K562 (cell line): Measurements from ENCODE around the gene MOB1A. TPM values are rescaled to one million over a fixed set of nuclear protein-coding genes. Genes with fewer than 3 reads are reported as not detected.

ENCODE experiments used
- ATAC-seq: fragments of 200-7000 bp; cut with Tn5 transposase; 3 replicates; pipeline ENCODE4 v1.9.1; 2020; ENCODE audit warnings: moderate library complexity
- BruUV-seq: library from RNA; stranded (reverse); fragments of 400-500 nt; replicated peaks from 2 replicates; lab custom pipeline; 2021; lab: Mats Ljungman, UMichigan
- CTCF ChIA-PET: fragments of 300-600 bp; formaldehyde crosslinking; extraction: SDS; loops from one replicate; lab custom pipeline; 2021; ENCODE audit warnings: low intra/inter-chr PET ratio; lab: Yijun Ruan, JAX
- POLR2A ChIA-PET: fragments of 300-600, 350-650 bp; sonication (Branson Sonifier 250); formaldehyde crosslinking; extraction: SDS; loops from one replicate; lab custom pipeline; 2021; ENCODE audit warnings: antibody characterized with exemption, inconsistent platforms; lab: Yijun Ruan, JAX
- DNase-seq, 4 experiments: peaks; one replicate each; pipeline versions ENCODE4 v3.0.0 to v3.0.0-alpha.2; 2011 to 2018; ENCODE audit warnings: low spot score in 3 of 4, mixed read lengths in 3 of 4; ENCODE audit errors: extremely low read depth in 1 of 4
- FAIRE-seq: peaks from 2 replicates; lab custom pipeline; 2011; peaks lifted over from hg19 to GRCh38; lab: Jason Lieb, UNC
- H2AFZ ChIP-seq: 2 replicates; pipeline ENCODE4 v1.6.0; 2011; ENCODE audit warnings: low read depth, low read length, control low read depth, inconsistent platforms
- H3K27ac ChIP-seq: fragments of 200-600 bp; 3 replicates; pipeline ENCODE4 v1.8.0; 2011; ENCODE audit warnings: low read depth, mild to moderate bottlenecking, control low read depth, inconsistent platforms, low read length, moderate library complexity, mixed read lengths; ENCODE audit errors: extremely low read depth
- H3K27me3 ChIP-seq, 2 experiments: fragments of 300-600 bp in 1 of 2; 2 replicates in 1 of 2; 3 replicates in 1 of 2; pipeline versions ENCODE4 v1.6.0 to v1.8.0; 2011; ENCODE audit warnings: inconsistent platforms in 2 of 2, low read length in 2 of 2, mild to moderate bottlenecking in 1 of 2, mixed read lengths in 1 of 2, moderate library complexity in 1 of 2; ENCODE audit not compliant: control insufficient read depth in 2 of 2, insufficient read depth in 2 of 2
- H3K36me3 ChIP-seq: fragments of 300-600 bp; 3 replicates; pipeline ENCODE4 v1.8.0; 2011; ENCODE audit warnings: mild to moderate bottlenecking, low read length, inconsistent platforms; ENCODE audit not compliant: control insufficient read depth, insufficient read depth
- H3K4me1 ChIP-seq, 2 experiments: fragments of 200-600 bp in 1 of 2; replicated peaks in 1 of 2; 2 replicates in 1 of 2; 3 replicates in 1 of 2; pipeline versions ENCODE4 v1.5.1 to v1.8.0; 2011; ENCODE audit warnings: inconsistent platforms in 2 of 2, low read length in 2 of 2, mild to moderate bottlenecking in 1 of 2, mixed read lengths in 1 of 2, moderate library complexity in 1 of 2; ENCODE audit not compliant: control insufficient read depth in 2 of 2, insufficient read depth in 2 of 2
- H3K4me2 ChIP-seq: 2 replicates; pipeline ENCODE4 v1.6.1; 2011; ENCODE audit warnings: low read length, control low read depth, inconsistent platforms, mixed read lengths; ENCODE audit not compliant: insufficient read depth
- H3K4me3 ChIP-seq: fragments of 200-600 bp; sonication (generic), shearing (Covaris generic); 2 replicates; pipeline ENCODE4 v1.5.1; 2016; ENCODE audit warnings: control low read depth, inconsistent platforms
- H3K79me2 ChIP-seq: fragments of 200-600 bp; 3 replicates; pipeline ENCODE4 v1.8.0; 2011; ENCODE audit warnings: low read length, inconsistent platforms; ENCODE audit not compliant: control insufficient read depth, insufficient read depth
- H3K9ac ChIP-seq, 2 experiments: 2 replicates each; pipeline versions ENCODE4 v1.6.0 to v1.6.1; 2011; ENCODE audit warnings: low read depth in 2 of 2, low read length in 2 of 2, control low read depth in 1 of 2, inconsistent platforms in 1 of 2, mild to moderate bottlenecking in 1 of 2, mixed read lengths in 1 of 2; ENCODE audit not compliant: insufficient read depth in 1 of 2
- H3K9me1 ChIP-seq: one replicate; pipeline ENCODE4 v1.6.0; 2011; ENCODE audit warnings: inconsistent platforms, mild to moderate bottlenecking, low read length, moderate library complexity; ENCODE audit not compliant: control insufficient read depth, insufficient read depth
- H3K9me3 ChIP-seq: replicated peaks from 2 replicates; pipeline ENCODE4 v1.5.1; 2011; ENCODE audit warnings: low read depth, low read length, inconsistent platforms; ENCODE audit not compliant: control insufficient read depth, insufficient read depth
- H4K20me1 ChIP-seq: replicated peaks from 2 replicates; pipeline ENCODE4 v1.6.1; 2011; ENCODE audit warnings: low read length, inconsistent platforms, mixed read lengths; ENCODE audit not compliant: control insufficient read depth, insufficient read depth
- CBX1 ChIP-seq: sonication (generic); IDR thresholded peaks from 2 replicates; pipeline ENCODE4 v1.6.1; 2016; ENCODE audit warnings: antibody characterized with exemption, low read depth, mild to moderate bottlenecking
- CGGBP1 ChIP-seq: fragments of 250-450 bp; sonication (Bioruptor Pico); IDR thresholded peaks from 2 replicates; pipeline ENCODE4 v1.9.0; 2021; ENCODE audit warnings: mild to moderate bottlenecking
- CTCFL ChIP-seq: IDR thresholded peaks from 2 replicates; pipeline ENCODE4 v1.6.1; 2011; ENCODE audit warnings: borderline replicate concordance, low read depth, mild to moderate bottlenecking, moderate library complexity, low read length; ENCODE audit not compliant: insufficient read depth, poor library complexity, severe bottlenecking
- CUX1 ChIP-seq: fragments of 200-800 bp; sonication (Bioruptor generic); IDR thresholded peaks from 2 replicates; pipeline ENCODE4 v1.6.1; 2016; ENCODE audit warnings: missing genetic modification characterization, missing compliant biosample characterization
- FOXP1 ChIP-seq: sonication (generic); formaldehyde crosslinking; IDR thresholded peaks from 2 replicates; pipeline ENCODE4 v1.8.0; 2022; ENCODE audit warnings: mild to moderate bottlenecking, missing genetic modification reagents
- HDAC2 ChIP-seq: fragments of 450-650 bp; IDR thresholded peaks from 2 replicates; pipeline ENCODE4 v1.6.1; 2016; ENCODE audit warnings: mild to moderate bottlenecking
- NCOR1 ChIP-seq: fragments of 450-650 bp; IDR thresholded peaks from 2 replicates; pipeline ENCODE4 v1.6.1; 2016; ENCODE audit warnings: mild to moderate bottlenecking, moderate library complexity
- PML ChIP-seq: IDR thresholded peaks from 2 replicates; pipeline ENCODE4 v1.6.1; 2012; ENCODE audit warnings: low read length, inconsistent platforms
- in situ Hi-C: fragments of 300-500 bp; cut with MboI; formaldehyde crosslinking; loops from 4 replicates; pipeline ENCODE4 v1.15.0; 2018; ENCODE audit warnings: inconsistent platforms, mixed read lengths
- intact Hi-C: fragments of 100-400 bp; cut with micrococcal nuclease; formaldehyde crosslinking; loops from 2 replicates; pipeline ENCODE4 v1.14.2; 2022
- polyA plus RNA-seq, 8 experiments: library from polyadenylated mRNA; depleted of rRNA in 4 of 8; stranded (reverse) in 5 of 8; unstranded in 3 of 8; fragments of >200 nt; fragmentation: Nextera tagmentation in 2 of 8; fragmentation: Illumina TruSeq in 1 of 8; extraction: Ambion mirVana in 2 of 8; extraction: Trizol in 1 of 8; gene quantifications; 2 replicates each; pipeline versions ENCODE4 v1.2.1 to v1.2.3, GENCODE V29; 2011 to 2014; ENCODE audit warnings: inconsistent platforms in 1 of 8, missing spikeins in 1 of 8
- total RNA-seq, 7 experiments: library from RNA; depleted of rRNA in 6 of 7; stranded (reverse); fragments of >200 nt in 6 of 7; fragmentation: Illumina TruSeq in 2 of 7; extraction: Trizol in 2 of 7; gene quantifications; 2 replicates each; pipeline versions ENCODE4 v1.2.1 to v1.2.3, GENCODE V29; 2011 to 2021; ENCODE audit warnings: low replicate concordance in 1 of 7
- TF ChIP-seq, protein P1 (sequence below): fragments of 250-450 bp; sonication (Bioruptor Pico); IDR thresholded peaks from 2 replicates; pipeline ENCODE4 v1.8.0; 2022; ENCODE audit warnings: inconsistent platforms, mild to moderate bottlenecking, moderate library complexity, borderline replicate concordance
- TF ChIP-seq, protein P2 (sequence below), 3 experiments: IDR thresholded peaks in 2 of 3; conservative IDR thresholded peaks in 1 of 3; 2 replicates each; pipeline ENCODE4 v1.5.1; 2011 to 2012; ENCODE audit warnings: low read length in 3 of 3, mild to moderate bottlenecking in 3 of 3, control low read depth in 2 of 3, improper control_type of control experiment in 1 of 3, inconsistent platforms in 1 of 3, low read depth in 1 of 3, mixed read lengths in 1 of 3, moderate library complexity in 1 of 3; ENCODE audit not compliant: insufficient read depth in 2 of 3

The MOB1A gene
- total and polyA plus RNA-seq, 9 of the 15 experiments (the other 6 are each of a cell fraction or from before 2014, with no cell fraction given), result 24.8 to 100 (median 60.2) TPM

DNA sequence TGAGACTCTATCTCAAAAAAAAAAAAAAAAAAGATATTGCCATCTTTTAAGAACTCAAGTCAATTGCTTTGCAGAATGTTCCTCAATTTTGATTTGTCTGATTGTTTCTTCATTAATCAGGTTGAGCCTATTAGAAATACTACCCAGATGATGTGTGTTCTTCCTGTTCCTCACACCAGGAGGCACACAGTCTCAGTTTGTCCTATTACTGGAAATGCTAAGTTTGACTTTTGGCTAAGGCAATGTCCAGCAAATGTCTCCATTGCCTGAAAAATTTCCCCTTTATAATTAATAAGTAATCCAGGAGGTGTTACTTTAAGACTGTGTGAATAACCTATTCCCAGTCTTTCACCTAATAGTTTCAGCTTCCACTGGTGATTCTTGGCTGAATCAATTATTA lies 59.3 kb downstream of the MOB1A start (continued):
- TF ChIP-seq, protein P1, sequence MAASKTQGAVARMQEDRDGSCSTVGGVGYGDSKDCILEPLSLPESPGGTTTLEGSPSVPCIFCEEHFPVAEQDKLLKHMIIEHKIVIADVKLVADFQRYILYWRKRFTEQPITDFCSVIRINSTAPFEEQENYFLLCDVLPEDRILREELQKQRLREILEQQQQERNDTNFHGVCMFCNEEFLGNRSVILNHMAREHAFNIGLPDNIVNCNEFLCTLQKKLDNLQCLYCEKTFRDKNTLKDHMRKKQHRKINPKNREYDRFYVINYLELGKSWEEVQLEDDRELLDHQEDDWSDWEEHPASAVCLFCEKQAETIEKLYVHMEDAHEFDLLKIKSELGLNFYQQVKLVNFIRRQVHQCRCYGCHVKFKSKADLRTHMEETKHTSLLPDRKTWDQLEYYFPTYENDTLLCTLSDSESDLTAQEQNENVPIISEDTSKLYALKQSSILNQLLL (CRISPR knock-in tag), result no peak
- no peak for TF ChIP-seq PML
- TF ChIP-seq, protein P2, sequence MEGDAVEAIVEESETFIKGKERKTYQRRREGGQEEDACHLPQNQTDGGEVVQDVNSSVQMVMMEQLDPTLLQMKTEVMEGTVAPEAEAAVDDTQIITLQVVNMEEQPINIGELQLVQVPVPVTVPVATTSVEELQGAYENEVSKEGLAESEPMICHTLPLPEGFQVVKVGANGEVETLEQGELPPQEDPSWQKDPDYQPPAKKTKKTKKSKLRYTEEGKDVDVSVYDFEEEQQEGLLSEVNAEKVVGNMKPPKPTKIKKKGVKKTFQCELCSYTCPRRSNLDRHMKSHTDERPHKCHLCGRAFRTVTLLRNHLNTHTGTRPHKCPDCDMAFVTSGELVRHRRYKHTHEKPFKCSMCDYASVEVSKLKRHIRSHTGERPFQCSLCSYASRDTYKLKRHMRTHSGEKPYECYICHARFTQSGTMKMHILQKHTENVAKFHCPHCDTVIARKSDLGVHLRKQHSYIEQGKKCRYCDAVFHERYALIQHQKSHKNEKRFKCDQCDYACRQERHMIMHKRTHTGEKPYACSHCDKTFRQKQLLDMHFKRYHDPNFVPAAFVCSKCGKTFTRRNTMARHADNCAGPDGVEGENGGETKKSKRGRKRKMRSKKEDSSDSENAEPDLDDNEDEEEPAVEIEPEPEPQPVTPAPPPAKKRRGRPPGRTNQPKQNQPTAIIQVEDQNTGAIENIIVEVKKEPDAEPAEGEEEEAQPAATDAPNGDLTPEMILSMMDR (IDR thresholded peaks at IDR 0.05 in 2 of 3, conservative IDR thresholded peaks at IDR 0.05 in 1 of 3; ENCODE audit: insufficient read depth in 2 of 3, low read depth in 1 of 3, low read length in 3 of 3), result peak; percentile 35 to 48 (median 36); a peak in 4 of 6 replicates
- no peak for TF ChIP-seq FOXP1 (CRISPR knock-in tag)
- TF ChIP-seq HDAC2, result no peak
- no peak for TF ChIP-seq CBX1
- TF ChIP-seq NCOR1, result no peak
- TF ChIP-seq CGGBP1 (CRISPR knock-in tag), result no peak
- TF ChIP-seq, all 486 proteins: peak for 3

- H2AFZ ChIP-seq, result no peak overlapping the region
- no peaks in the 10 kb centered on the region for H3K36me3 ChIP-seq
- BruUV-seq, result no TSS peak
- H3K79me2 ChIP-seq, result no peaks in the 10 kb centered on the region
- FAIRE-seq, result no peak
- ChIA-PET CTCF (no interaction called here), POLR2A (interaction anchor here (1.0 to 1.8 kb wide), 2 partner anchors 9 to 35 kb away, joined by 4 to 5 read pairs; no protein-coding TSS in a partner anchor)
- H3K9me3 ChIP-seq, result no peaks in the 10 kb centered on the region
- H3K9me1 ChIP-seq, result no peaks in the 10 kb centered on the region
- no peak for DNase-seq
- 0 out of 5 replicates have a peak, but pooled peaks cover 0 to 3% of the 10 kb centered on the region in 2 experiments for H3K4me1 ChIP-seq
- no peak overlapping the region for H3K9ac ChIP-seq
- H3K27ac ChIP-seq, result no peak overlapping the region
- H3K4me2 ChIP-seq, result no peak overlapping the region
- in situ Hi-C loops (no loop called here), intact Hi-C loops (no loop called here)
- no peaks in the 10 kb centered on the region for H4K20me1 ChIP-seq
- no peak overlapping the region for H3K4me3 ChIP-seq
- no peaks in the 10 kb centered on the region for H3K27me3 ChIP-seq
- ATAC-seq, result no peak
- TF ChIP-seq CUX1 (no peak), CTCFL (no peak)
Measured at GRCh38 chr2:74111380-74111779, 67.3 kb downstream of the MOB1A start.
